Lower leg skin (tissue), 3 donors: Measurements from ENCODE around the gene TRUB2.

ENCODE experiments used
- POLR2A ChIP-seq, 2 donors: fragments of 450-650 bp; IDR thresholded peaks; one replicate each; pipeline ENCODE4 v1.6.1; 2016 to 2017; ENCODE audit warnings: antibody characterized with exemption in 2 of 2, mild to moderate bottlenecking in 1 of 2, moderate library complexity in 1 of 2
- TF ChIP-seq, protein P1 (sequence below), 3 donors: fragments of 450-650 bp; IDR thresholded peaks; one replicate each; pipeline ENCODE4 v1.5.1; 2016; ENCODE audit warnings: antibody characterized with exemption in 3 of 3, mild to moderate bottlenecking in 3 of 3, moderate library complexity in 2 of 3

DNA sequence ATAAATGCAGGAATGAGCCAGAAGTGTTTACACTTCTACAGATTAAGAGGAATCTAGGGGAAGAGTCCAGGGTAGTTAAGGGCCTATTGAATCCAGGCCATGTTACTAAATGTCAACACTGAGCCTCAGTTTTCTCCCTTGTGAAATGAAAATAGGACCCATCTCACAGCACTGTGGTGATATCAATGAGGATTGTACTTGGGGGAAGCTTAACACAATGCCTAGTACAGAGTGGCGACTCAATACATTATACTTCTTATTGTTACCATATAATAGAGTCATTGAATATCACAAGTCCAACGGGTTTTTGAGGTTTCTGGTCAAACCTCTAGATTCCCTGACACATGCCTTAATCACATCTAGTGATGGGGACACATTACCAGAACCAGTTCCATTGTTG, 4.6 kb downstream of the TRUB2 start:
- no peak for TF ChIP-seq POLR2A (IDR thresholded peaks at IDR 0.05)
- TF ChIP-seq, protein P1, sequence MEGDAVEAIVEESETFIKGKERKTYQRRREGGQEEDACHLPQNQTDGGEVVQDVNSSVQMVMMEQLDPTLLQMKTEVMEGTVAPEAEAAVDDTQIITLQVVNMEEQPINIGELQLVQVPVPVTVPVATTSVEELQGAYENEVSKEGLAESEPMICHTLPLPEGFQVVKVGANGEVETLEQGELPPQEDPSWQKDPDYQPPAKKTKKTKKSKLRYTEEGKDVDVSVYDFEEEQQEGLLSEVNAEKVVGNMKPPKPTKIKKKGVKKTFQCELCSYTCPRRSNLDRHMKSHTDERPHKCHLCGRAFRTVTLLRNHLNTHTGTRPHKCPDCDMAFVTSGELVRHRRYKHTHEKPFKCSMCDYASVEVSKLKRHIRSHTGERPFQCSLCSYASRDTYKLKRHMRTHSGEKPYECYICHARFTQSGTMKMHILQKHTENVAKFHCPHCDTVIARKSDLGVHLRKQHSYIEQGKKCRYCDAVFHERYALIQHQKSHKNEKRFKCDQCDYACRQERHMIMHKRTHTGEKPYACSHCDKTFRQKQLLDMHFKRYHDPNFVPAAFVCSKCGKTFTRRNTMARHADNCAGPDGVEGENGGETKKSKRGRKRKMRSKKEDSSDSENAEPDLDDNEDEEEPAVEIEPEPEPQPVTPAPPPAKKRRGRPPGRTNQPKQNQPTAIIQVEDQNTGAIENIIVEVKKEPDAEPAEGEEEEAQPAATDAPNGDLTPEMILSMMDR (IDR thresholded peaks at IDR 0.05), result no peak
